ENCODE measurements around the gene BAZ1B.
"Not testable (repeated sequence)": the region's sequence is repeated elsewhere in the genome, so short reads cannot be mapped to it uniquely, and the experiment has no call there.

Gene BAZ1B

GRCh38 chr7:73522105-73522872 lies at the start of gene BAZ1B:
Gene BAZ1B, minus strand, starts transcription at chr7:73522293. Its CDS starts 360 bp downstream, at chr7:73521933.
- peak; percentile 99 for DNase-seq

- no peak for DNase-seq
Measured at GRCh38 chr7:73570977-73571376, 48.9 kb upstream of the BAZ1B start.

GRCh38 chr7:73570521-73570920 lies 48.4 kb upstream of the BAZ1B start:
- DNase-seq = no peak

- DNase-seq = no peak
Measured at GRCh38 chr7:73569042-73569608, 47.0 kb upstream of the BAZ1B start.

GRCh38 chr7:73567846-73568685 lies 46.0 kb upstream of the BAZ1B start:
- no peak for DNase-seq

GRCh38 chr7:73567140-73567539 lies 45.0 kb upstream of the BAZ1B start:
- no peak for DNase-seq

- not testable (repeated sequence) for DNase-seq
Measured at GRCh38 chr7:73566431-73566830, 44.3 kb upstream of the BAZ1B start.

- DNase-seq = no peak
Measured at GRCh38 chr7:73565675-73566340, 43.7 kb upstream of the BAZ1B start.

- no peak for DNase-seq
Measured at GRCh38 chr7:73560109-73560835, 38.2 kb upstream of the BAZ1B start.

- peak; percentile 87 for DNase-seq
Measured at GRCh38 chr7:73557397-73558257, 35.5 kb upstream of the BAZ1B start, which contains the start of gene BCL7B. Gene BCL7B, minus strand, starts transcription at chr7:73557690. Its CDS starts 112 bp downstream, at chr7:73557578.

GRCh38 chr7:73557108-73557396 lies 35.0 kb upstream of the BAZ1B start:
- peak; percentile 92 for DNase-seq

- DNase-seq = no peak
Measured at GRCh38 chr7:73556208-73557107, 34.4 kb upstream of the BAZ1B start.

GRCh38 chr7:73555411-73555982 lies 33.4 kb upstream of the BAZ1B start:
- DNase-seq = no peak

- not testable (repeated sequence) for DNase-seq
Measured at GRCh38 chr7:73550093-73550492, 28.0 kb upstream of the BAZ1B start.

GRCh38 chr7:73549176-73549575 lies 27.1 kb upstream of the BAZ1B start:
- DNase-seq = no peak

- DNase-seq = no peak
Measured at GRCh38 chr7:73547841-73548240, 25.7 kb upstream of the BAZ1B start.

- DNase-seq = no peak
Measured at GRCh38 chr7:73544678-73545077, 22.6 kb upstream of the BAZ1B start.

- no peak for DNase-seq
Measured at GRCh38 chr7:73541722-73542121, 19.6 kb upstream of the BAZ1B start.

GRCh38 chr7:73539709-73540108 lies 17.6 kb upstream of the BAZ1B start:
- DNase-seq = no peak

GRCh38 chr7:73538510-73538909 lies 16.4 kb upstream of the BAZ1B start:
- DNase-seq = not testable (repeated sequence)
